Mucosa of descending colon (tissue), 3 donors: ENCODE results near the gene SPOCK1. TPM values are rescaled to one million over a fixed set of nuclear protein-coding genes. Genes with fewer than 3 reads are reported as not detected.

Experiments used
- ATAC-seq: fragments of 200-7000 bp; cut with Tn5 transposase; one replicate; pipeline ENCODE4 v1.9.1; 2020; ENCODE audit warnings: mild to moderate bottlenecking, moderate library complexity
- DNase-seq, 3 donors: peaks; one replicate each; pipeline ENCODE4 v3.0.0-alpha.2; 2020
- H3K36me3 ChIP-seq: fragments of 200-600 bp; one replicate; pipeline ENCODE4 v1.8.0; 2021; ENCODE audit warnings: low read depth, mild to moderate bottlenecking
- H3K4me1 ChIP-seq: fragments of 200-600 bp; one replicate; pipeline ENCODE4 v1.8.0; 2021; ENCODE audit warnings: low read depth, mild to moderate bottlenecking
- H3K4me3 ChIP-seq: fragments of 200-600 bp; one replicate; pipeline ENCODE4 v1.8.0; 2021; ENCODE audit warnings: mild to moderate bottlenecking
- H3K9me3 ChIP-seq: fragments of 200-600 bp; one replicate; pipeline ENCODE4 v1.8.0; 2021; ENCODE audit warnings: mild to moderate bottlenecking
- CTCF ChIP-seq: fragments of 200-600 bp; IDR thresholded peaks from one replicate; pipeline ENCODE4 v1.8.0; 2022; ENCODE audit warnings: antibody characterized with exemption, mild to moderate bottlenecking
- intact Hi-C, 2 donors: fragments of 100-400 bp; cut with DNase I in 1 of 2; cut with micrococcal nuclease in 1 of 2; formaldehyde crosslinking; loops; one replicate each; pipeline versions ENCODE4 v1.11.0 to v1.11.1; 2022; cut with DNase I, micrococcal nuclease
- total RNA-seq, 3 donors: library from RNA; stranded (reverse); fragmentation: NEBNext Ultra II Directional in 2 of 3; extraction: Animal tissue kit (Norgen Biotek cat#: 25700) in 2 of 3; gene quantifications; one replicate each; pipeline versions ENCODE4 v1.2.1 to v1.2.4, GENCODE V29; 2021 to 2023
- donor health status: DM: no; HTN: no; CAD: no; lungs with moderate emphysema.
- donor health status: DM: no; HTN: no; CAD: no.
- donor health status: DM: no; HTN: yes; CAD: no.

SPOCK1 gene
- total RNA-seq, 3 donors from 2014 or later, result 1.8 to 55.5 (median 7.9) TPM

GRCh38 chr5:137281201-137281600 lies 217.9 kb downstream of the SPOCK1 start:
- DNase-seq, result no peak
- H3K4me1 ChIP-seq, result no peaks in the 10 kb centered on the region
- H3K36me3 ChIP-seq, result no peaks in the 10 kb centered on the region
- no peak for TF ChIP-seq CTCF
- no peak overlapping the region for H3K4me3 ChIP-seq
- H3K9me3 ChIP-seq, result no peaks in the 10 kb centered on the region
- intact Hi-C loops, result no loop called here
- no peak for ATAC-seq

GRCh38 chr5:137280656-137281055 lies 218.5 kb downstream of the SPOCK1 start:
- no peak overlapping the region for H3K4me3 ChIP-seq
- no peaks in the 10 kb centered on the region for H3K9me3 ChIP-seq
- no peaks in the 10 kb centered on the region for H3K36me3 ChIP-seq
- TF ChIP-seq CTCF, result no peak
- ATAC-seq, result no peak
- intact Hi-C loops, result no loop called here
- DNase-seq, result no peak
- no peaks in the 10 kb centered on the region for H3K4me1 ChIP-seq

- ATAC-seq, result no peak
- Histone ChIP-seq H3K4me3 (no peak overlapping the region), H3K4me1 (no peaks in the 10 kb centered on the region), H3K36me3 (no peaks in the 10 kb centered on the region), H3K9me3 (no peaks in the 10 kb centered on the region)
- DNase-seq, result no peak
- intact Hi-C loops, result no loop called here
- no peak for TF ChIP-seq CTCF
Measured at GRCh38 chr5:137279521-137280231, 219.4 kb downstream of the SPOCK1 start.

GRCh38 chr5:137278476-137278875 lies 220.7 kb downstream of the SPOCK1 start:
- DNase-seq (no peak), ATAC-seq (no peak)
- H3K9me3 ChIP-seq, result no peaks in the 10 kb centered on the region
- no peak overlapping the region for H3K4me3 ChIP-seq
- TF ChIP-seq CTCF, result no peak
- no peaks in the 10 kb centered on the region for H3K4me1 ChIP-seq
- intact Hi-C loops, result no loop called here
- no peaks in the 10 kb centered on the region for H3K36me3 ChIP-seq

GRCh38 chr5:137275083-137275482 lies 224.0 kb downstream of the SPOCK1 start:
- H3K36me3 ChIP-seq, result no peaks in the 10 kb centered on the region
- intact Hi-C loops, result no loop called here
- no peak for DNase-seq
- no peak for ATAC-seq
- no peak overlapping the region for H3K4me3 ChIP-seq
- TF ChIP-seq CTCF, result no peak
- no peaks in the 10 kb centered on the region for H3K9me3 ChIP-seq
- H3K4me1 ChIP-seq, result no peaks in the 10 kb centered on the region

GRCh38 chr5:137273511-137273910 lies 225.6 kb downstream of the SPOCK1 start:
- no peak for TF ChIP-seq CTCF
- intact Hi-C loops, result no loop called here
- no peaks in the 10 kb centered on the region for H3K36me3 ChIP-seq
- H3K9me3 ChIP-seq, result no peaks in the 10 kb centered on the region
- DNase-seq (no peak), ATAC-seq (no peak)
- H3K4me3 ChIP-seq, result no peak overlapping the region
- no peaks in the 10 kb centered on the region for H3K4me1 ChIP-seq
